Measurements from ENCODE around the gene VENTX. TPM values are rescaled to one million over a fixed set of nuclear protein-coding genes. Genes with fewer than 3 reads are reported as not detected.

Gene VENTX
- total RNA-seq, 1 donor from 2014 or later = not detected

- no peaks in the 10 kb centered on the region for H3K4me1 ChIP-seq
- no peak for DNase-seq (ENCODE audit: low spot score)
- H3K36me3 ChIP-seq = no peaks in the 10 kb centered on the region
- H3F3A ChIP-seq (ENCODE audit: low read depth) = no peaks in the 10 kb centered on the region
- H3K9me3 ChIP-seq (ENCODE audit: low read depth) = no peaks in the 10 kb centered on the region
- Mint-ChIP-seq H3K4me1 (peaks cover 3% of the 10 kb centered on the region), H3K4me3 (no peak overlapping the region), H3K27me3 (ENCODE audit: insufficient read depth, low read depth) (peaks cover 7% of the 10 kb centered on the region), H3K9me3 (peaks cover 3% of the 10 kb centered on the region), H3K27ac (no peak overlapping the region), H3K36me3 (no peaks in the 10 kb centered on the region)
- H3K9ac ChIP-seq = no peak overlapping the region
- no peak overlapping the region for H3K4me3 ChIP-seq
- no peaks in the 10 kb centered on the region for H3K79me2 ChIP-seq (ENCODE audit: low read depth)
- no peak overlapping the region for H3K4me2 ChIP-seq
- H3K27me3 ChIP-seq = peaks cover 8% of the 10 kb centered on the region
- no peak overlapping the region for H3K27ac ChIP-seq
- no peaks in the 10 kb centered on the region for H4K20me1 ChIP-seq (ENCODE audit: low read depth)
- no peak overlapping the region for H2AFZ ChIP-seq (replicated peaks)
- TF ChIP-seq CTCF (IDR thresholded peaks at IDR 0.05) = no peak
- TF ChIP-seq EZH2phosphoT487 (IDR thresholded peaks at IDR 0.05) = no peak
- no peak for TF ChIP-seq EZH2 (IDR thresholded peaks at IDR 0.05)
Measured at GRCh38 chr10:133213641-133214467, 23.8 kb upstream of the VENTX start.

- TF ChIP-seq CTCF (IDR thresholded peaks at IDR 0.05) = no peak
- no peak for TF ChIP-seq EZH2phosphoT487 (IDR thresholded peaks at IDR 0.05)
- TF ChIP-seq EZH2 (IDR thresholded peaks at IDR 0.05) = no peak
- H3K36me3 Mint-ChIP-seq = no peaks in the 10 kb centered on the region
Measured at GRCh38 chr10:133214468-133215410, 22.9 kb upstream of the VENTX start.

GRCh38 chr10:133215586-133215985 is 22.1 kb upstream of the VENTX start:
- no peaks in the 10 kb centered on the region for H3K79me2 ChIP-seq (ENCODE audit: low read depth)
- Mint-ChIP-seq H3K4me1 (peaks cover 3% of the 10 kb centered on the region), H3K4me3 (no peak overlapping the region), H3K36me3 (no peaks in the 10 kb centered on the region), H3K9me3 (peaks cover 3% of the 10 kb centered on the region), H3K27me3 (ENCODE audit: insufficient read depth, low read depth) (peaks cover 11% of the 10 kb centered on the region), H3K27ac (no peak overlapping the region)
- no peaks in the 10 kb centered on the region for H3K4me1 ChIP-seq
- peaks cover 6% of the 10 kb centered on the region for H3F3A ChIP-seq (ENCODE audit: low read depth)
- no peak overlapping the region for H2AFZ ChIP-seq (replicated peaks)
- peaks cover 19% of the 10 kb centered on the region for H3K27me3 ChIP-seq
- no peak overlapping the region for H3K4me2 ChIP-seq
- TF ChIP-seq CTCF (IDR thresholded peaks at IDR 0.05) = no peak
- DNase-seq (ENCODE audit: low spot score) = no peak
- H3K9ac ChIP-seq = no peak overlapping the region
- no peak overlapping the region for H3K27ac ChIP-seq
- no peaks in the 10 kb centered on the region for H3K36me3 ChIP-seq
- H3K4me3 ChIP-seq = no peak overlapping the region
- H4K20me1 ChIP-seq (ENCODE audit: low read depth) = no peaks in the 10 kb centered on the region
- H3K9me3 ChIP-seq (ENCODE audit: low read depth) = no peaks in the 10 kb centered on the region

More at GRCh38 chr10:133214468-133215410, 22.9 kb upstream of the VENTX start:
- Mint-ChIP-seq H3K4me3 (no peak overlapping the region), H3K9me3 (peaks cover 3% of the 10 kb centered on the region), H3K27ac (no peak overlapping the region), H3K4me1 (peaks cover 3% of the 10 kb centered on the region), H3K27me3 (ENCODE audit: insufficient read depth, low read depth) (peaks cover 10% of the 10 kb centered on the region)
- DNase-seq (ENCODE audit: low spot score) = no peak
- H3K79me2 ChIP-seq (ENCODE audit: low read depth) = no peaks in the 10 kb centered on the region
- no peak overlapping the region for H3K4me3 ChIP-seq
- no peaks in the 10 kb centered on the region for H3K36me3 ChIP-seq
- H3K9ac ChIP-seq = no peak overlapping the region
- H2AFZ ChIP-seq (replicated peaks) = no peak overlapping the region
- H3K4me2 ChIP-seq = no peak overlapping the region
- H3K27me3 ChIP-seq = peaks cover 16% of the 10 kb centered on the region
- H3F3A ChIP-seq (ENCODE audit: low read depth) = peaks cover 3% of the 10 kb centered on the region
- no peak overlapping the region for H3K27ac ChIP-seq
- no peaks in the 10 kb centered on the region for H3K4me1 ChIP-seq
- no peaks in the 10 kb centered on the region for H4K20me1 ChIP-seq (ENCODE audit: low read depth)
- H3K9me3 ChIP-seq (ENCODE audit: low read depth) = no peaks in the 10 kb centered on the region

All from neural progenitor cell (in vitro differentiated cells).